ENCODE measurements around the gene USP43.
"Not testable (repeated sequence)": the region's sequence is repeated elsewhere in the genome, so short reads cannot be mapped to it uniquely, and the experiment has no call there.

Gene USP43

DNA sequence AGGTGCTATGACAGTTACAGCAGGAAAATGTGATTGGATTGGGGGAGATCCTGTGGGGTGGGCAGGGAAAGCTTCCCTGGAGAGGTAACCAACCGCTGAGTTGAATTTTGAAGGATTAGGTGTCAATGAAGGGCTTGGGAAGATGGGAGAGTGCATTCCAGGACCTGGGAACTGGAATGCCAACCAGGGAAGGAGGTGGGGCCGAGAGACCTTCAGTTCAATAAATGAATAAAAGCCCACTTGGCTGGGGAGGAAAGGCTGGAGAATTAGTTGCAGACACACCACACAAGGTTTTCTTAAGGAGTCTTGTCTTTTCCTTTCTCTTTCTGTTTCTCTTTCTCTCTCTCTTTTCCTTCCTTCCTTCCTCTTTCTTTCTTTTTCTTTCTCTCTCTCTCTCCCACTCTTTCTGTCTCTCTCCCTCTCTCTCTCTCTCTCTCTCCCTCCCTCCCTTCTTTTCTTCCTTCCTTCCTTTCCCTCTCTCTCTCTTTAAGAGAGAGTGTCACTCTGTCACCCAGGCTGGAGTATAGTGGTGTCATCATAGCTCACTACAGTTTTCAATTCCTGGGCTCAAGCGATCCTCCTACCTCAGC is 3.3 kb downstream of the USP43 start:
- DNase-seq (ENCODE audit: low read depth), result no peak
- TF ChIP-seq MYC (IDR thresholded peaks at IDR 0.05; ENCODE audit: low read depth, low read length), result no peak
- TF ChIP-seq, protein P1, sequence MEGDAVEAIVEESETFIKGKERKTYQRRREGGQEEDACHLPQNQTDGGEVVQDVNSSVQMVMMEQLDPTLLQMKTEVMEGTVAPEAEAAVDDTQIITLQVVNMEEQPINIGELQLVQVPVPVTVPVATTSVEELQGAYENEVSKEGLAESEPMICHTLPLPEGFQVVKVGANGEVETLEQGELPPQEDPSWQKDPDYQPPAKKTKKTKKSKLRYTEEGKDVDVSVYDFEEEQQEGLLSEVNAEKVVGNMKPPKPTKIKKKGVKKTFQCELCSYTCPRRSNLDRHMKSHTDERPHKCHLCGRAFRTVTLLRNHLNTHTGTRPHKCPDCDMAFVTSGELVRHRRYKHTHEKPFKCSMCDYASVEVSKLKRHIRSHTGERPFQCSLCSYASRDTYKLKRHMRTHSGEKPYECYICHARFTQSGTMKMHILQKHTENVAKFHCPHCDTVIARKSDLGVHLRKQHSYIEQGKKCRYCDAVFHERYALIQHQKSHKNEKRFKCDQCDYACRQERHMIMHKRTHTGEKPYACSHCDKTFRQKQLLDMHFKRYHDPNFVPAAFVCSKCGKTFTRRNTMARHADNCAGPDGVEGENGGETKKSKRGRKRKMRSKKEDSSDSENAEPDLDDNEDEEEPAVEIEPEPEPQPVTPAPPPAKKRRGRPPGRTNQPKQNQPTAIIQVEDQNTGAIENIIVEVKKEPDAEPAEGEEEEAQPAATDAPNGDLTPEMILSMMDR (IDR thresholded peaks at IDR 0.05; ENCODE audit: low read depth, low read length), result no peak
- no peak for TF ChIP-seq POLR2A (IDR thresholded peaks at IDR 0.05; ENCODE audit: extremely low read depth, insufficient read length)
- TF ChIP-seq, protein P2, sequence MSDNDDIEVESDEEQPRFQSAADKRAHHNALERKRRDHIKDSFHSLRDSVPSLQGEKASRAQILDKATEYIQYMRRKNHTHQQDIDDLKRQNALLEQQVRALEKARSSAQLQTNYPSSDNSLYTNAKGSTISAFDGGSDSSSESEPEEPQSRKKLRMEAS (IDR thresholded peaks at IDR 0.05; ENCODE audit: low read depth, low read length), result no peak
- H3K4me3 ChIP-seq (ENCODE audit: low read depth, low read length), result no peak overlapping the region

DNA sequence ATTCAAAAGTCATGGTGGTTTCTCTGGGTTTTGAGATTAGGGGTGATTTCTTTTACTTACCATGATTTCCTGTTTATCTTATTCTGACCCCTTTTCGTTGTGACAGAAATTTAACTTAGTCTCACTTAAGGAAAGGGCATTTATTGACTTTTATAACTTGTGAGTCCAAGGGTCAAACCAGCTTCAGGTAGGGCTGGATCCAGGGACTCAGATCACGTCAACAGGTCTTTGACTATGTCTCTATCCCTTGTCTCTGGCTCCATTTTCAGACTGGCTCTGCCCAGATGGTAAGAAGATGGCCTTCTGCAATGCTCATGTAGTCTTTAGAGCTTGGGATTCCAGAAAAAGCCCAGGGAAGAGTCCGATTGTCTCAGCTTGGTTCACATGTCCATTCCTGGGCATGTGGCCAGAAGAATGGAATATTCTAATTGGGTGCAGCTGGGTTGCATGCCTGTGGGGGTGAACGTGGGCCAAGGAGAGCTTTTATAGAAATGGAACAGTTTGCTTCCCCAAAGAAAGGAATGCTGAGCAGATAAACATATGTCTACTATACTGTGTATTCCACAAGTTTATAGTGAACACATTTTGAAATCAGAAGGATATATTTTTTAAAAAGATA is 13.4 kb downstream of the USP43 start:
- no peak for DNase-seq (ENCODE audit: low read depth)
- H3K4me3 ChIP-seq (ENCODE audit: low read depth, low read length), result no peak overlapping the region
- TF ChIP-seq MYC (IDR thresholded peaks at IDR 0.05; ENCODE audit: low read depth, low read length) (no peak), POLR2A (IDR thresholded peaks at IDR 0.05; ENCODE audit: extremely low read depth, insufficient read length) (no peak)
- TF ChIP-seq, protein P1 (IDR thresholded peaks at IDR 0.05; ENCODE audit: low read depth, low read length), result no peak
- TF ChIP-seq, protein P2 (IDR thresholded peaks at IDR 0.05; ENCODE audit: low read depth, low read length), result no peak

DNA sequence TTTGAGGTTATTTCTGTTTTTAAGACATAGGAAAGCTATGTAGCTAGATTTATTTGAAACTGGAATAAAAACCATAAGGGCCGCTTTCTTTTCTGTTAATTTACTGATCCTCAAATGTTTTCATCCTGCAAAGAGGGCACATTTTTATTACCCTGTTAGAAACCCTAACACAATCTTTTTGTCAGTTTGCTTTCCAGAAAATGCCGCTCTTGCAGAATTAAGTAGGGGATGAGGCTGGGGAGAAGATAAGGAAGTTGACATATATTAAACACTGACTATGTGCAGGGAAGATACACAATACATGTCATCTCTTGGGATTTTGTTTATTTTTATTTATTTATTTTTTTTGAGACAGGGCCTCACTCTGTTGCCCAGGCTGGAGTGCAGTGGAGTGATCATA is 15.7 kb downstream of the USP43 start:
- TF ChIP-seq MYC (IDR thresholded peaks at IDR 0.05; ENCODE audit: low read depth, low read length) (no peak), POLR2A (IDR thresholded peaks at IDR 0.05; ENCODE audit: extremely low read depth, insufficient read length) (no peak)
- TF ChIP-seq, protein P1 (IDR thresholded peaks at IDR 0.05; ENCODE audit: low read depth, low read length), result no peak
- no peak overlapping the region for H3K4me3 ChIP-seq (ENCODE audit: low read depth, low read length)
- DNase-seq (ENCODE audit: low read depth), result no peak

DNA sequence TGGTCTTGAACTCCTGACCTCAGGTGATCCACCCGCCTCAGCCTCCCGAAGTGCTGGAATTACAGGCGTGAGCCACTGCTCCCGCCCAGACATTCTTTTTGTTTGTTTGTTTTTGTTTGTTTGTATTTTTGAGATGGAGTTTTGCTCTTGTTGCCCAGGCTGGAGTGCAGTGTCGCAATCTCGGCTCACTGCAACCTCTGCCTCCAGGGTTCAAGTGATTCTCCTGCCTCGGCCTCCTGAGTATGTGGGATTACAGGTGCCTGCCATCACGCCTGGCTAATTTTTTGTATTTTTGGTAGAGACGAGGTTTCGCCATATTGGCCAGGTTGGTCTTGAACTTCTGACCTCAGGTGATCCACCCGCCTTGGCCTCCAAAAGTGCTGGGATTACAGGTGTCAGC is 18.2 kb downstream of the USP43 start:
- H3K4me3 ChIP-seq (ENCODE audit: low read depth, low read length); DNase-seq (ENCODE audit: low read depth): not testable (repeated sequence)

DNA sequence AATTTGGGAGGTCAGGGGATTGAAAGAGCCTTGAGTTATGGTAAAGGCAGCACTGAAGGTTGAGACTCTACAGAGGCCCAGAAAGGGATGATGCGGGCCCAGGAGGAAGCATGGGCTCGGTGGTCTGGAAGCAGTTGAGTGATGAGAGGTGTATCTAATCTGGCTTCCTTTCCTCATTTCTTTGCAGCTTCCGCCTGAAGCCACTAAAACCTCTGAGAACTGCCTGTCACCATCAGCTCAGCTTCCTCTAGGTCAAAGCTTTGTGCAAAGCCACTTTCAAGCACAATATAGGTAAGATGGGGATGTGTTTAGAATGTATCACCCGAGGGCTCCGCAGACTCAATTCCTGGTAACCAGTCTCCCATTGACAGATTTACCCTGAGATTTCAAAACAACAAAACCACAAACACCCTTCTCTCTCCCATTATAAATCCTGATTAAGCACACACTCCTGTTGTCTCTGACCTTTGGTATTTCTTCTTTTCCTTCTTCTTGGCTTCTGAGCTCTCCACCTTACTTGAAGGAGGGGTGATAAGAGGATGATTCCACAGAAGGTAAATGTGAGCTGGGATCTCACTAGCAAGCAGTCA is 21.2 kb downstream of the USP43 start:
- no peak for TF ChIP-seq POLR2A (IDR thresholded peaks at IDR 0.05; ENCODE audit: extremely low read depth, insufficient read length)
- TF ChIP-seq, protein P2 (IDR thresholded peaks at IDR 0.05; ENCODE audit: low read depth, low read length), result no peak
- TF ChIP-seq, protein P1 (IDR thresholded peaks at IDR 0.05; ENCODE audit: low read depth, low read length), result no peak
- TF ChIP-seq MYC (IDR thresholded peaks at IDR 0.05; ENCODE audit: low read depth, low read length), result no peak
- DNase-seq (ENCODE audit: low read depth), result no peak
- H3K4me3 ChIP-seq (ENCODE audit: low read depth, low read length), result no peak overlapping the region

DNA sequence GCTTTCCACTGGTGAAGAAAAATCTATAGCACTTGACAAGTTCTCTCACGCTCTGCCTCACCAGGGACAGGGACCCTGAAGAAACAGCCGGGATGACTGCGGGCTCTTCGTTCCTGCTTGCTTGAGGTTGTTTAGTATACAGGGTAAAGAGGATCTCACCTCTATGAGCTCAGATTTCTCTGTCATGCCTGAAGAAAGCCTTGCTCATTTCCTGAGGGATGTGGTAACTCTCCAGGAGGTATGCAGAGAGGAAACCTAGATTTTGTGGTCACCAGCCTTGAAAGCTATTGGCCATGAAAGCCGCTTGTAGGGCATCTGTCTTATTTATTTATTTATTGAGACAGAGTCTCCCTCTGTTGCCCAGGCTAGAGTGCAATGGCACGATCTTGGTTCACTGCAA is 23.2 kb downstream of the USP43 start:
- no peak overlapping the region for H3K4me3 ChIP-seq (ENCODE audit: low read depth, low read length)
- peak; percentile 25 for DNase-seq (ENCODE audit: low read depth)
- TF ChIP-seq, protein P2 (IDR thresholded peaks at IDR 0.05; ENCODE audit: low read depth, low read length), result no peak
- TF ChIP-seq POLR2A (IDR thresholded peaks at IDR 0.05; ENCODE audit: extremely low read depth, insufficient read length), result no peak
- TF ChIP-seq, protein P1 (IDR thresholded peaks at IDR 0.05; ENCODE audit: low read depth, low read length), result no peak
- no peak for TF ChIP-seq MYC (IDR thresholded peaks at IDR 0.05; ENCODE audit: low read depth, low read length)
